Measurements from ENCODE around the gene SIRPD.

Gene SIRPD

DNA sequence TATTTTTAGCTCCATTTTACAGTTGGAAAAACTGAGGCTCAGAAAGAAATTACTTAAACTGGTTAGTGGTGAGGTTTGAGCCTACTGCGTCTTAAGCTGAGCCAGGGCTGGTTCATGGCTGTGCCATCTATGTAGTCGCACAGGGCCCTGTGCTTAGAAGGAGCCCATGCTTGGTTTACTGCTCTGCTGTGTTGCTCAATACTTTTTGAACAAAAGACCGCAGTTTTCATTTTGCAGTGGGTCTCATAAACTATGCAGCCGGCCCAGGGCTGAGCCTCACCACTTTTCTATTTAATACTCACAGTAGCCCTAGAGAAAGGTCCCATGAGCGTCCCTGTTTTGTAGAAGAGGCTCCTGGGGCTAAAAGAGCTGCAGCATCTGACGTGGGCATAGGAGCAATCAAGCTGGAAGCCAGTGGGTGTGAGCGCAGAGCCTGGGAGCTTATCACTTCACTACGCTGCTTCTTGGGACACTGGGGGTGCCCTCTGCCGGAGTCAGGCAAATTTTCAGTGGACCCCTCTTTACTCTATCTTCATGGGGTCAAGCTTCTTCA lies 66.8 kb downstream of the SIRPD start:
- H3K27me3 ChIP-seq (ENCODE audit: insufficient read depth, low read length), result 0 out of 2 replicates have a peak, but pooled peaks cover 5% of the 10 kb centered on the region
- no peaks in the 10 kb centered on the region for H3K4me1 ChIP-seq (ENCODE audit: insufficient read depth, low read length, severe bottlenecking)
- H3K27ac ChIP-seq (ENCODE audit: low read depth, low read length, poor library complexity, severe bottlenecking), result no peak overlapping the region

DNA sequence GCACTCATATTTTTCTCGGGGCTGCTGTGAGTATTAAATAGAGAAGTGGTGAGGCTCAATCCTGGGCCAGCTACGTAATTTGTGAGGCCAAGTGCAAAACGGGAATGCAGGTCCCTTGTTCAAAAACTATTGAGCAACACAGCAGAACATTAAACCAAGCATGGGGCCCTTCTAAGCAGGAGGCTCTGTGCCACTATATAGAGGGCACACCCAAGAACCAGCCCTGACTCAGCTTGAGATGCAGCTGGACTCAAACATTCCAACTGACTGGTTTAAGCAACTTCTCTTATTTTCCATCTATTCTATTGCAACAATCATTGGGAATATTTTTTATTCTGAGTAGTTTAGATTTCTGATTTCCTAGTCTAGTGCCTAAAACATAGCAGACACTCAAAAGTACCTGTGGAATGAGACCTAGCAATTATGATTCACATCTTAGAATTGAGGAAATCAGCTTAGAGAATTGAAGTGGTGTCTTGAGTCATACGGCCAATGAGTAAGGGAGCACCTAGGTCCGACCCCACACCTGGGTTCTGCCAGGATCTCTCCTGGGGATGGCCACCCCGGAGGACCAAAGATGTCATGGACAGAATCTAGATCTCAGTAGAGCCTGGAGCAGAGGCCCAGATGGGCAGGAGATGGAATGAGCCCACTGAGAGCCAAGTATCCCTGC lies 67.6 kb downstream of the SIRPD start:
- H3K9ac ChIP-seq (ENCODE audit: low read length), result no peak overlapping the region
- 0 out of 2 replicates have a peak, but pooled peaks cover 5% of the 10 kb centered on the region for H3K27me3 ChIP-seq (ENCODE audit: insufficient read depth, low read length)
- no peaks in the 10 kb centered on the region for H4K20me1 ChIP-seq (ENCODE audit: insufficient read depth, low read length)
- no peak overlapping the region for H2AFZ ChIP-seq (ENCODE audit: low read length)
- no peaks in the 10 kb centered on the region for H3K9me3 ChIP-seq (ENCODE audit: low read length)
- H3K9me2 ChIP-seq (ENCODE audit: low read depth, low read length), result no peaks in the 10 kb centered on the region
- H3K4me3 ChIP-seq (ENCODE audit: low read depth, low read length, poor library complexity, severe bottlenecking), result no peak overlapping the region
- no peaks in the 10 kb centered on the region for H3K4me1 ChIP-seq (ENCODE audit: insufficient read depth, low read length, severe bottlenecking)
- no peaks in the 10 kb centered on the region for H3K36me3 ChIP-seq (ENCODE audit: insufficient read depth, low read length)
- no peak overlapping the region for H3K4me2 ChIP-seq (ENCODE audit: low read length)
- TF ChIP-seq, protein P1, sequence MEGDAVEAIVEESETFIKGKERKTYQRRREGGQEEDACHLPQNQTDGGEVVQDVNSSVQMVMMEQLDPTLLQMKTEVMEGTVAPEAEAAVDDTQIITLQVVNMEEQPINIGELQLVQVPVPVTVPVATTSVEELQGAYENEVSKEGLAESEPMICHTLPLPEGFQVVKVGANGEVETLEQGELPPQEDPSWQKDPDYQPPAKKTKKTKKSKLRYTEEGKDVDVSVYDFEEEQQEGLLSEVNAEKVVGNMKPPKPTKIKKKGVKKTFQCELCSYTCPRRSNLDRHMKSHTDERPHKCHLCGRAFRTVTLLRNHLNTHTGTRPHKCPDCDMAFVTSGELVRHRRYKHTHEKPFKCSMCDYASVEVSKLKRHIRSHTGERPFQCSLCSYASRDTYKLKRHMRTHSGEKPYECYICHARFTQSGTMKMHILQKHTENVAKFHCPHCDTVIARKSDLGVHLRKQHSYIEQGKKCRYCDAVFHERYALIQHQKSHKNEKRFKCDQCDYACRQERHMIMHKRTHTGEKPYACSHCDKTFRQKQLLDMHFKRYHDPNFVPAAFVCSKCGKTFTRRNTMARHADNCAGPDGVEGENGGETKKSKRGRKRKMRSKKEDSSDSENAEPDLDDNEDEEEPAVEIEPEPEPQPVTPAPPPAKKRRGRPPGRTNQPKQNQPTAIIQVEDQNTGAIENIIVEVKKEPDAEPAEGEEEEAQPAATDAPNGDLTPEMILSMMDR (IDR thresholded peaks at IDR 0.05; ENCODE audit: low read length), result no peak
- TF ChIP-seq EZH2 (IDR thresholded peaks at IDR 0.05; ENCODE audit: borderline replicate concordance, low read length), result no peak
- no peak overlapping the region for H3K27ac ChIP-seq (ENCODE audit: low read depth, low read length, poor library complexity, severe bottlenecking)
- no peaks in the 10 kb centered on the region for H3K79me2 ChIP-seq (ENCODE audit: insufficient read depth, low read length)
- no peaks in the 10 kb centered on the region for H3F3A ChIP-seq (ENCODE audit: insufficient read depth, low read length)

More for the DNA sequence above, 66.8 kb downstream of the SIRPD start:
- H3K4me3 ChIP-seq (ENCODE audit: low read depth, low read length, poor library complexity, severe bottlenecking), result no peak overlapping the region
- no peaks in the 10 kb centered on the region for H4K20me1 ChIP-seq (ENCODE audit: insufficient read depth, low read length)
- H3F3A ChIP-seq (ENCODE audit: insufficient read depth, low read length), result no peaks in the 10 kb centered on the region
- no peaks in the 10 kb centered on the region for H3K9me3 ChIP-seq (ENCODE audit: low read length)
- no peaks in the 10 kb centered on the region for H3K9me2 ChIP-seq (ENCODE audit: low read depth, low read length)
- no peak overlapping the region for H3K9ac ChIP-seq (ENCODE audit: low read length)
- H3K4me2 ChIP-seq (ENCODE audit: low read length), result no peak overlapping the region
- no peak for TF ChIP-seq EZH2 (IDR thresholded peaks at IDR 0.05; ENCODE audit: borderline replicate concordance, low read length)
- TF ChIP-seq, protein P1 (IDR thresholded peaks at IDR 0.05; ENCODE audit: low read length), result no peak
- H2AFZ ChIP-seq (ENCODE audit: low read length), result no peak overlapping the region
- H3K36me3 ChIP-seq (ENCODE audit: insufficient read depth, low read length), result no peaks in the 10 kb centered on the region
- H3K79me2 ChIP-seq (ENCODE audit: insufficient read depth, low read length), result no peaks in the 10 kb centered on the region

DNA sequence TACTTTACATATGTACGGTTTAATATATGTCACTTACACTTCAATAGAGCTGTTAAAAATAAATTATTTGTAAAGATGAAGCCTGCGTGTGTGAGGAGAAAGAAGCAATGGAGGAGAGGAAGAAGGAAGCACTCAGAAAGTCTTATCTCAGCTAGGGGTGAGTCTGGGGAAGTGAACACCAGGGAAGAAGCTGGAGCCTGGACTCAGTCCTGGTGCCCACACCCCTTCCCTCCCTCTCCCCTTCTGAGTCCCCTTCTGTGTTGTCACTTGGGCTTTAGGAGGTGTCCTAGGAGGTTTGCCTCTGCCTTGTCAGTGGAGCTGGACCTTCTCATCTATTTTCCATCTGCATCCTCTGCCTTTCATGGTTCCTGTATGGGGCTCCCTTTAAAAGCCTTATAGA lies 68.2 kb downstream of the SIRPD start:
- Histone ChIP-seq H3K4me2 (ENCODE audit: low read length) (no peak overlapping the region), H3K4me1 (ENCODE audit: insufficient read depth, low read length, severe bottlenecking) (no peaks in the 10 kb centered on the region), H3K9ac (ENCODE audit: low read length) (no peak overlapping the region), H3K9me2 (ENCODE audit: low read depth, low read length) (no peaks in the 10 kb centered on the region), H3F3A (ENCODE audit: insufficient read depth, low read length) (no peaks in the 10 kb centered on the region), H3K4me3 (ENCODE audit: low read depth, low read length, poor library complexity, severe bottlenecking) (no peak overlapping the region), H3K27ac (ENCODE audit: low read depth, low read length, poor library complexity, severe bottlenecking) (no peak overlapping the region), H3K36me3 (ENCODE audit: insufficient read depth, low read length) (no peaks in the 10 kb centered on the region), H3K79me2 (ENCODE audit: insufficient read depth, low read length) (no peaks in the 10 kb centered on the region), H2AFZ (ENCODE audit: low read length) (no peak overlapping the region), H4K20me1 (ENCODE audit: insufficient read depth, low read length) (no peaks in the 10 kb centered on the region), H3K27me3 (ENCODE audit: insufficient read depth, low read length) (0 out of 2 replicates have a peak, but pooled peaks cover 5% of the 10 kb centered on the region), H3K9me3 (ENCODE audit: low read length) (no peaks in the 10 kb centered on the region)
- TF ChIP-seq EZH2 (IDR thresholded peaks at IDR 0.05; ENCODE audit: borderline replicate concordance, low read length), result no peak
- TF ChIP-seq, protein P1 (IDR thresholded peaks at IDR 0.05; ENCODE audit: low read length), result no peak
